HG02938 (cell line): ENCODE data around the gene SOCS2.
A peak's percentile ranks its signal among the peaks of the same experiment; 100 is the strongest.
"Not testable (repeated sequence)": the region's sequence is repeated elsewhere in the genome, so short reads cannot be mapped to it uniquely, and the experiment has no call there.

Source experiments
- ATAC-seq: cut with Tn5 transposase; IDR thresholded peaks from one replicate; pipeline ENCODE4 v1.9.1; 2021; ENCODE audit warnings: mild to moderate bottlenecking, moderate library complexity; ENCODE audit not compliant: unreplicated experiment

The SOCS2 gene

GRCh38 chr12:93592641-93593406 lies 20.3 kb downstream of the SOCS2 start:
- ATAC-seq, result no peak

GRCh38 chr12:93593843-93594242 lies 21.4 kb downstream of the SOCS2 start:
- ATAC-seq, result no peak

DNA sequence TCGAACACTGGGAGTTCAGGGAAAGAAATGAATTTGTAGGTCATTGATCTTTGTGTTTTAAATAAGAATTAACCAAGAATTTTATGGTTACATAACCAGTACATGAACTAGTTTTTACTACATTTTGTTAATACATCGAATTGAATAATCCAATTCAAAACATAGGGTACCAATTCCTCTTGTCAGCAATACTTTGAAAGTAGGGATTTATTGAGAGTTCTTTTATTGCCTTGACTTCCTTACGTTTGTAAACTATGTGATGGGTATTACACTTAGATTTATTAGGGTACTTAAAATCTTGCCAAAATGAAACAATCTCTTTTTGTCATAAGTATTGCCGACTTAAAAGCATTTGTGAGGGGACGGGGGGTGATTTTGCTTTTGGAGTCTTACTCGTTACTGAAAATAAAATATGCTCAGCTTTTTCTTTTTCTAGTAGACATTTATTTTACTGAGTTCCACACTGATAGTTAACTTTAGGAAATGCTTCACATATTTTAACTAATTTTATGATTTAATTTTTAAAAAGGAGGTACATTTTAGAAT lies 22.4 kb downstream of the SOCS2 start:
- no peak for ATAC-seq

GRCh38 chr12:93595351-93595750 lies 22.9 kb downstream of the SOCS2 start:
- ATAC-seq, result no peak

- no peak for ATAC-seq
Observed at GRCh38 chr12:93597608-93598007, 25.1 kb downstream of the SOCS2 start.

- ATAC-seq, result no peak
Observed at GRCh38 chr12:93599192-93599591, 26.7 kb downstream of the SOCS2 start.

DNA sequence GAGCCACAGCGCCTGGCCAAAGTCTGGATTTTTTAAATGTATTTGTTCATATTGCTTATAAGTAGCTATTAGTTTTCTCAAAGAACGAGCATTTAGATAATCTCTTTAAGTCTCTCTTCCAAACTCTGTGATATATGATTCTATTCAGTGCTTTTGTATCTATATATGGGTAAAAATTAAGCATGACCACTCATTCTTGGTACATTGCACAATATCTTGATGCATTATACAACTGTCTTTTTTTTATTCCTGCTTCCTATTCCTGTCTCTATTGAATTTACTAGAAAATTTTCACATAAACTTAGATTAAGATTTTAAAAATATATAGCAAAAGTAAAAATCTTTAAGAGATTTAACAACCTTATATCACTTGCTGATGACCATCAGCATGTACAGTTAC lies 29.1 kb downstream of the SOCS2 start:
- no peak for ATAC-seq

- ATAC-seq, result no peak
Observed at GRCh38 chr12:93602897-93603668, 30.6 kb downstream of the SOCS2 start.

DNA sequence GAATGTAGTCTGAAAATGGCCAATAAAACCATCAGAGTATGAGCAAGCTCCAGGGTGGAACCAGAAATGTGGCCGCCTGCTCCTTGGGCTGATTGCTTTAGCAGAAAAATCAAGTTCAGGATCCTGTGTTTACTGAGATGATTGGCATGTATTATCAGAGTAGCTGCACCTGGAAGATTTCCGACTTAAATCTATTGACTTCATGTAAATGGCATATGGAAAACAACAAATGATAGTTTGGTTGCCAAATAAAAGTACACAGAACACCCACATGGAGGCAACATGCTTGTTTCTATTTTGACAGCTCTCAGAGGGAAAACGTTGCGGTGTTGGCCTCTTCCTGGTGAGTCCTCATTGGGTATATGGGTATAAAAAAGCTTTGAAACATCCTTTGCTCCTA lies 31.3 kb downstream of the SOCS2 start:
- no peak for ATAC-seq

GRCh38 chr12:93608313-93608712 lies 35.8 kb downstream of the SOCS2 start:
- no peak for ATAC-seq

DNA sequence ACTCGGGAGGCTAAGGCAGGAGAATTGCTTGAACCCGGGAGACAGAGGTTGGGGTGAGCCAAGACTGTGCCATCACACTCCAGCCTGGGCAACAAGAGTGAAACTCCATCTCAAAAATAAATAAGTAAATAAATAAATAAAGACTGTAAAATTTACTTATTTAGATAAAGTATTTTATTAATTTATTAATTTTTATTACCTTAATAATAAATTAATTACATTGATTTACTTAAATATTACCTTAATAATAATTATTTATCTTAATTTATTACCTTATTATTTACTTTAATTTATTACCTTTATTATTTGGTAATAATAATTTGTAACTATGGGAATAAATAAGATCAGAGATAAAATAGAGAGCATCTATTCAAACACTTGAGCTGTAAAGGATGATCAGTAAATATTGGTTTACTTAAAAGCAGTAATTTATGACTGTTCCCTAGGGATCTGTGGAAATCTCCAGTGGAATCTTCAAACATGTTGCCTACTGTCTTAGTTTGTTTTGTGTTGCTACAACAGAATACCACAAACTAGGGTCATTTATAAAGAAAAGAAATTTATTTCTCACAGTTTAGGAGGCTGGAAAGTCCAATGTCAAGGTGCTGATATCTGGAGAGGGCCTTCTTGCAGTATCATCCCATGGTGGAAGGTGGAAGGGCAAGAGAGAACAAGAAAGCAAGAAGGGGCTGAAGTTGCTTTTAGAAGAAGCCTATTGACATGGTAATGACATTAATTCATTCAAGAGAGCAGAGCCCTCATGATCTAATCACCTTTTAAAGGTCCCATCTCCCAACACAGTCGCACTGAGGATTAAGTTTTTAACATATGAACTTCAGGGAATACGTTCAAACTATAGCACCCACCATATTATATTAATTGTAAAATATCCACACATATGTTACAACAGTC lies 37.1 kb downstream of the SOCS2 start:
- ATAC-seq, result no peak

DNA sequence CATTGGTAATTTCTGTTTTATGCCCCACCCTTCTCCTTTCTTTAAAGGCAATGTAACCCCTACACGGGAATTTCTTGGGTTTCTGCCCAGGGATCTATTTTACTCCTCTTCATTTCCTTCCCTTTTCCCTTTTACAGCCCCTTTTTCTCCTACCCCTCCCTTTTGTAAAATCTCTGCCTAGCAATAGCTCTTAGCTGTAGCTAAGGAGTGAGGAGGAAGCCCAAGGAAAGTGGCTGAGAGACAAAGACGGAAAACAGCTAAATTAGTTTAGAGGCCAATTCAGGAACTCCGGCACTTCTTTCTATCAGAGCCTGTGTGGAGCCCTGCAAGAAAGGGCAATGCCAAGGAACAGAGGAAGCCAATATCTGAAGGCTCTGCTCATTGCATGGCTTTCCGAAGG lies 40.3 kb downstream of the SOCS2 start:
- ATAC-seq, result no peak

- ATAC-seq, result no peak
Observed at GRCh38 chr12:93614917-93615596, 42.6 kb downstream of the SOCS2 start.

DNA sequence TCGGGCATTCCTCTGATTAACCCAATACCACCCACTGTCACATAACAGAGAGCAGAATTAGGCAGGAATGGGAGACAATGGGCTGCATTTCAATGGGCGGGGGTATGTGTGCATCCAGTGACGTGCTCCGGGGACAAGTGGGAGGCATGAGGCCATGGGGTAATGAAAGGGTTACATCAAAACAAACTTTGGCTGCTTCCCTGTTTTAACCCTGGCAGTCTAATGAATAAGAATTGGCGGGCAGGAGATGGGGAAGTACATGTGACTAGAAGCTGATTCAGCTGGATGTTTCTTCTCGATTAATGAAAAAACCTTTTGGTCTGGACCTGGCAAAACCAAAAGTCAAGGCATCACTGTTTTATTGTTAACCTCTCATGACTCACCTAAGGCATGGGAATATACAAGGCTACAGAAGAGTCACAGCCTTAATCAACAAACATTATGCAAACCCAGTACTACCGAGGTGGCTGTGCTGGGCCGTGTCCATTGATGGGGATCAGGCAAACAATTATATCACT lies 44.2 kb downstream of the SOCS2 start:
- ATAC-seq, result no peak

- no peak for ATAC-seq
Observed at GRCh38 chr12:93618891-93619410, 46.5 kb downstream of the SOCS2 start.

DNA sequence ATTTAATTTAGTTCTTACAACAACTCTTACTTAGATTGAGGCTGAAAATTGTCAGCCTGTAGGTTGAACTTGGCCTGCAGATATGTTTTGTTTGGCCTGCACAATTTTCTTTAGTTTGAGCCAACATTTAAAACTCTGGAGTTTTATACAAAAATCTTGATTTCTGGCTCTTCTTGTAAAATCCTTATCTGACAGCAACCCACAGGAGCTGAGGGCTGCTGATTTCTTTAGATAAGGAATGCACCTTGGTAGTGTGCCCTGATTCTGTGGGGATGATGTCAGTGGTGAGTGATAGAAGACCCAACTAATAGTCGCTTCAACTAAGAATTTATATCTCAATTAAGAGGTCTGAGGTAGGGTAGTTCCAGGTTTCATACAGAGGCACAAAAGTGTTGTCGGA lies 49.5 kb downstream of the SOCS2 start:
- no peak for ATAC-seq

- ATAC-seq, result no peak
Observed at GRCh38 chr12:93622485-93622884, 50.0 kb downstream of the SOCS2 start.

DNA sequence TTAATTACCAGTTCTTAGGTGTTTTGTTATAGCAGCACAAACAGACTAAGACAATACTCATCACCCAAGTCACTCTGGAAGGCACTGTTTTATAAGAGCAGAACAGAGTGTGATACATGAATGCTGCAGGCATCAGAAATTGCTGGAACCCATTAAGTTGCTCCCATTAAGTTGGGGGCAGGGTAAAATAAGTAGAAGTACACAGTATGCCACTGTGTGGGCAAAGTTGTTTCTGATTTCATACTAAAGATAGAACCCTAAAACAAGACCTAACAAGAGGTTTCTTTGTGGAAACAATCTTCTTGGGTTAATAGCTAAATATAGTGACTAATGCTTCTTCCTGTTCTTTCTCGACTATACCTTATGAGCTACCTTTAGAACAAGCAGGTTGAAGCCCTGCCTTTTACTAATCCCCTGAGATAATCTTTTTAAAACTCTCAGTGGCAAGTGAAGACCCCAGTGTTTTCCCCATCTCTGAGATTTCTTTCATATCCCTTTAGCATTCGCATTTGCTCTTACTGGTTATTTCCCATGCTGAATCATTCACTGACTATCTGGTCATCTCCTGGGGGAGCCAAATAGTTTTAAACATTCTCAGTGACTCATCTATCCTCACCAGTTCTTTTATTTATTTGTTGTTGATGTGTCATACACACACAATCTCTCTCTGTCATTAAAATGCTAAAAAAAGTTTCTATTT lies 52.3 kb downstream of the SOCS2 start:
- peak; percentile 63 for ATAC-seq

GRCh38 chr12:93625295-93625645 lies 52.8 kb downstream of the SOCS2 start:
- not testable (repeated sequence) for ATAC-seq
